ENCODE measurements around the gene CTXN1. TPM values are rescaled to one million over a fixed set of nuclear protein-coding genes. Genes with fewer than 3 reads are reported as not detected.

CTXN1 gene
- total and polyA plus RNA-seq, 2 of the 4 experiments (the other 2 are of a cell fraction): 0.36 to 7.4 TPM

- H3K36me3 ChIP-seq (ENCODE audit: control insufficient read depth, insufficient read depth, low read length): peaks cover 60% of the 10 kb centered on the region
- ATAC-seq (ENCODE audit: low read depth) (no peak), DNase-seq (no peak)
- H3K23ac ChIP-seq (ENCODE audit: low read depth, low read length): no peak overlapping the region
- H3K4me3 ChIP-seq (ENCODE audit: insufficient read depth, low read depth, low read length): no peak overlapping the region
- in situ Hi-C loops (cut with MboI; ENCODE audit: low sequenced_read_pairs) (no loop called here), dilution Hi-C loops (cut with HindIII; ENCODE audit: low sequenced_read_pairs, unreplicated experiment) (no loop called here), intact Hi-C loops (cut with micrococcal nuclease) (no loop called here)
- H3K27me3 ChIP-seq (ENCODE audit: control insufficient read depth, insufficient read depth, low read length): no peaks in the 10 kb centered on the region
- H2BK20ac ChIP-seq (ENCODE audit: low read depth, low read length): no peak overlapping the region
- ChIA-PET CTCF (no interaction called here), POLR2A (ENCODE audit: unreplicated experiment) (no interaction called here)
- 99% methylated on average over 12 of the region's 32 CpGs; no CpG with 5 or more reads in 1 of the 2 experiments for WGBS, 2 experiments (ENCODE audit: extremely low coverage in 2 of 2, insufficient read length in 1 of 2)
- H4K8ac ChIP-seq (ENCODE audit: low read depth in 2 of 2, low read length in 2 of 2): no peak overlapping the region
- no peak overlapping the region for H2BK5ac ChIP-seq (ENCODE audit: low read depth, low read length, poor library complexity, severe bottlenecking)
- no peak overlapping the region for H3K4me2 ChIP-seq (ENCODE audit: low read depth, low read length)
- no peaks in the 10 kb centered on the region for H3K9me3 ChIP-seq (ENCODE audit: control insufficient read depth, insufficient read depth, low read length)
- H2AFZ ChIP-seq (replicated peaks; ENCODE audit: low read length, poor library complexity): no peak overlapping the region
- H4K5ac ChIP-seq (ENCODE audit: low read depth, low read length): no peak overlapping the region
- no peak overlapping the region for H3K18ac ChIP-seq (ENCODE audit: low read depth, low read length)
- no peak overlapping the region for H2AK9ac ChIP-seq (replicated peaks; ENCODE audit: low read depth, low read length, poor library complexity)
- no peak overlapping the region for H3K4ac ChIP-seq (ENCODE audit: low read depth, low read length)
- H2AK5ac ChIP-seq (ENCODE audit: low read depth, low read length): no peak overlapping the region
- H2BK120ac ChIP-seq (ENCODE audit: low read depth, low read length): no peak overlapping the region
- no peak overlapping the region for H3K14ac ChIP-seq (replicated peaks; ENCODE audit: low read depth, low read length)
- H3K56ac ChIP-seq (ENCODE audit: extremely low read depth, insufficient read depth, low read length): no peak overlapping the region
- H3K79me1 ChIP-seq (ENCODE audit: low read depth in 1 of 2, low read length in 2 of 2): peaks cover 5 to 24% of the 10 kb centered on the region in 2 experiments; a peak in 2 of 4 replicates
- TF ChIP-seq MAZ (IDR thresholded peaks at IDR 0.05; ENCODE audit: borderline replicate concordance, low read depth, low read length) (no peak), RCOR1 (IDR thresholded peaks at IDR 0.05; ENCODE audit: insufficient replicate concordance, low read length) (no peak), CTCF (conservative IDR thresholded peaks at IDR 0.05; ENCODE audit: low read depth, low read length) (no peak), CHD1 (IDR thresholded peaks at IDR 0.05; ENCODE audit: low read depth, low read length) (no peak), ELK1 (IDR thresholded peaks at IDR 0.05; ENCODE audit: borderline replicate concordance, low read depth, low read length) (no peak), POLR2A (IDR thresholded peaks at IDR 0.05; ENCODE audit: low read depth, low read length) (no peak), RAD21 (IDR thresholded peaks at IDR 0.05; ENCODE audit: low read length) (no peak), RFX5 (IDR thresholded peaks at IDR 0.05; ENCODE audit: low read depth, low read length) (no peak), MAFK (IDR thresholded peaks at IDR 0.05; ENCODE audit: low read depth, low read length) (no peak), MXI1 (IDR thresholded peaks at IDR 0.05; ENCODE audit: borderline replicate concordance, low read depth, low read length) (no peak), SMC3 (IDR thresholded peaks at IDR 0.05; ENCODE audit: low read depth, low read length) (no peak), CEBPB (IDR thresholded peaks at IDR 0.05; ENCODE audit: low read depth, low read length) (no peak), FOS (IDR thresholded peaks at IDR 0.05; ENCODE audit: low read depth, low read length) (no peak), NFE2L2 (IDR thresholded peaks at IDR 0.05; ENCODE audit: low read depth, low read length) (no peak), USF2 (IDR thresholded peaks at IDR 0.05; ENCODE audit: low read depth, low read length) (no peak), BHLHE40 (IDR thresholded peaks at IDR 0.05; ENCODE audit: low read depth, low read length) (no peak)
- H3K9me1 ChIP-seq (ENCODE audit: insufficient read depth, low read length): peaks cover 8% of the 10 kb centered on the region; the same call in 1 of the 2 replicates
- H4K91ac ChIP-seq (ENCODE audit: insufficient read depth, low read depth, low read length): no peak overlapping the region
- BruUV-seq (replicated peaks): no TSS peak
- peaks cover 15% of the 10 kb centered on the region for H4K20me1 ChIP-seq (ENCODE audit: insufficient read depth, low read length)
- peaks cover 16% of the 10 kb centered on the region for H3K4me1 ChIP-seq (ENCODE audit: control insufficient read depth, insufficient read depth, low read length)
- no peak overlapping the region for H3K27ac ChIP-seq (ENCODE audit: insufficient read depth, low read length)
- H2BK15ac ChIP-seq (ENCODE audit: low read depth, low read length): no peak overlapping the region
- no peak overlapping the region for H3K9ac ChIP-seq (ENCODE audit: low read depth, low read length)
Measured at GRCh38 chr19:7932276-7932929, 6.5 kb upstream of the CTXN1 start.

Measured in IMR-90 (cell line).